Measurements from ENCODE around the gene ZBTB34. TPM values are rescaled to one million over a fixed set of nuclear protein-coding genes. Genes with fewer than 3 reads are reported as not detected.
A peak's percentile ranks its signal among the peaks of the same experiment; 100 is the strongest.

The ZBTB34 gene
- total RNA-seq, 1 donor from 2014 or later: 15.4 TPM

GRCh38 chr9:126872516-126872915 is 12.1 kb downstream of the ZBTB34 start:
- Histone ChIP-seq H3K27me3 (ENCODE audit: low read depth) (no peaks in the 10 kb centered on the region), H3K36me3 (peaks cover 6% of the 10 kb centered on the region), H3K4me1 (peaks cover 7% of the 10 kb centered on the region), H3K4me3 (no peak overlapping the region), H3K27ac (no peak overlapping the region), H3K9me3 (no peaks in the 10 kb centered on the region)
- TF ChIP-seq, protein P1, sequence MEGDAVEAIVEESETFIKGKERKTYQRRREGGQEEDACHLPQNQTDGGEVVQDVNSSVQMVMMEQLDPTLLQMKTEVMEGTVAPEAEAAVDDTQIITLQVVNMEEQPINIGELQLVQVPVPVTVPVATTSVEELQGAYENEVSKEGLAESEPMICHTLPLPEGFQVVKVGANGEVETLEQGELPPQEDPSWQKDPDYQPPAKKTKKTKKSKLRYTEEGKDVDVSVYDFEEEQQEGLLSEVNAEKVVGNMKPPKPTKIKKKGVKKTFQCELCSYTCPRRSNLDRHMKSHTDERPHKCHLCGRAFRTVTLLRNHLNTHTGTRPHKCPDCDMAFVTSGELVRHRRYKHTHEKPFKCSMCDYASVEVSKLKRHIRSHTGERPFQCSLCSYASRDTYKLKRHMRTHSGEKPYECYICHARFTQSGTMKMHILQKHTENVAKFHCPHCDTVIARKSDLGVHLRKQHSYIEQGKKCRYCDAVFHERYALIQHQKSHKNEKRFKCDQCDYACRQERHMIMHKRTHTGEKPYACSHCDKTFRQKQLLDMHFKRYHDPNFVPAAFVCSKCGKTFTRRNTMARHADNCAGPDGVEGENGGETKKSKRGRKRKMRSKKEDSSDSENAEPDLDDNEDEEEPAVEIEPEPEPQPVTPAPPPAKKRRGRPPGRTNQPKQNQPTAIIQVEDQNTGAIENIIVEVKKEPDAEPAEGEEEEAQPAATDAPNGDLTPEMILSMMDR (IDR thresholded peaks at IDR 0.05): no peak
- intact Hi-C loops (cut with DNase I): no loop called here
- ATAC-seq: no peak
- DNase-seq: no peak

DNA sequence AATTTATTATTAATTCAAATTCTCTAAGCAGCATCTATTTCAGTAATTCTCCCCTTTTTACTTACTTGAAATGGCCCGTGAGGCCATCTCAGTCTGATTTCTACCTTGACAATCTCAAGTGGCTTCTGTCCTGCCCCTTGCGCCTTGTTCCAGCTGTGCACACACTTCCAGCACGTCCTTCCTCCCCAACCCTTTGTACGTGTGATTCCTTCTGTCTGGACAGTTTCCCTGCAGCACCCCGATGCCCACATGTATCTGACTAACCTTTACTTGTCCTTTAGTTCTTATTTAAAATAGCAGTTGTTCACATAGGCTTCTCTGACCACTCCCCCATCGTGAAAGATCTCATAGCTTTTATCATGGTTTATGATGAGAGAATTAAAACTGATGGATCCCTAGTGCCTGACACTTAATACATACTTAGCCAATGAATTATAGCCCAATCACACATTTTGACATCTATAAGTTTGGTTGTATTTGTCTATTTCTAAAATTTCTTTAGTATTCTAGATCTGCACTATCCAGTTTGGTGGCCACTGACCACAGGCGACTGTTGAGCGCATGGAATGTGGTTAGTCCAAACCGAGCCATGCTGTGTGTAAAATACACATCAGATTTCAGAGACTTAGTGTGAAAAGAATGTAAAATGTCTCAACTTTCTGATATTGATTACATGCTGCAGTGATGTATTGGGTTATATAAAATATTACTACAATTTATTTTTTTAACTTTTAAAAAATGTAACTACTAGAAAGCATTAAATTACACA is 14.3 kb downstream of the ZBTB34 start:
- intact Hi-C loops (cut with DNase I): no loop called here
- peak in 1 of 2 donors; percentile 54 for ATAC-seq
- TF ChIP-seq, protein P1 (IDR thresholded peaks at IDR 0.05): no peak

GRCh38 chr9:126875756-126876510 is 15.5 kb downstream of the ZBTB34 start:
- no peak overlapping the region for H3K4me3 ChIP-seq
- DNase-seq: no peak
- TF ChIP-seq, protein P1 (IDR thresholded peaks at IDR 0.05): no peak
- ATAC-seq: no peak
- H3K36me3 ChIP-seq: peaks cover 31% of the 10 kb centered on the region
- H3K9me3 ChIP-seq: no peaks in the 10 kb centered on the region
- H3K27ac ChIP-seq: no peak overlapping the region
- no peaks in the 10 kb centered on the region for H3K27me3 ChIP-seq (ENCODE audit: low read depth)
- intact Hi-C loops (cut with DNase I): no loop called here
- H3K4me1 ChIP-seq: peaks cover 4% of the 10 kb centered on the region

More for the DNA sequence above, 14.3 kb downstream of the ZBTB34 start:
- no peak overlapping the region for H3K4me3 ChIP-seq
- DNase-seq: no peak
- no peaks in the 10 kb centered on the region for H3K27me3 ChIP-seq (ENCODE audit: low read depth)
- no peak overlapping the region for H3K27ac ChIP-seq
- no peaks in the 10 kb centered on the region for H3K9me3 ChIP-seq
- H3K4me1 ChIP-seq: peaks cover 4% of the 10 kb centered on the region
- H3K36me3 ChIP-seq: peaks cover 19% of the 10 kb centered on the region

- Histone ChIP-seq H3K27me3 (ENCODE audit: low read depth) (no peaks in the 10 kb centered on the region), H3K9me3 (no peaks in the 10 kb centered on the region), H3K4me3 (no peak overlapping the region), H3K4me1 (peaks cover 4% of the 10 kb centered on the region), H3K27ac (no peak overlapping the region), H3K36me3 (peaks cover 37% of the 10 kb centered on the region)
- ATAC-seq: no peak
- TF ChIP-seq, protein P1 (IDR thresholded peaks at IDR 0.05): no peak
- no peak for DNase-seq
- intact Hi-C loops (cut with DNase I): no loop called here
Observed at GRCh38 chr9:126876531-126876930, 16.1 kb downstream of the ZBTB34 start.

DNA sequence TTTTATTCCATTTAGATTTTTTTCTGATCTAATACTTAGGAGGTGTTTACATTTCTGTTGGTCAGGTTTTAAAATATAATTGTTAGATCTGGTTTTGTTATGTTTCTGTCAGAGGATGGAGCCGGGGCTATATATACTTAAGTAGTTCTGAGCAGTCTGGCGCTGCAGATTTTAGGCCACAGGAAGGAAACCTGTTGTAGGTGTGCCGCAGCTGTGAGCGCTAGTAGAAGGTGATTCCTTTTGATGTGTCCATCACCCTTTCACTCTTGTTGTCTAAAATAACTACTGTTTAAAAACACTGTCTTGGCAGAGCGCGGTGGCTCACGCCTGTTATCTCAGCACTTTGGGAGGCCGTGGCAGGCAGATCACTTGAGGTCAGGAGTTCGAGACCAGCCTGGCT is 17.0 kb downstream of the ZBTB34 start:
- TF ChIP-seq, protein P1 (IDR thresholded peaks at IDR 0.05): no peak
- H3K36me3 ChIP-seq: peaks cover 44% of the 10 kb centered on the region
- no peaks in the 10 kb centered on the region for H3K27me3 ChIP-seq (ENCODE audit: low read depth)
- no peak for DNase-seq
- H3K4me1 ChIP-seq: peaks cover 4% of the 10 kb centered on the region
- no peak overlapping the region for H3K4me3 ChIP-seq
- no peak overlapping the region for H3K27ac ChIP-seq
- intact Hi-C loops (cut with DNase I): no loop called here
- no peak for ATAC-seq
- no peaks in the 10 kb centered on the region for H3K9me3 ChIP-seq

Data from lower lobe of right lung (tissue), 2 donors.